GM21367 (cell line): ENCODE data around the gene CDH4.

Experiments used
- ATAC-seq: cut with Tn5 transposase; IDR thresholded peaks from one replicate; pipeline ENCODE4 v1.9.1; 2021; ENCODE audit not compliant: unreplicated experiment

CDH4 gene

GRCh38 chr20:61280217-61280980 lies 28.3 kb downstream of the CDH4 start:
- no peak for ATAC-seq

- no peak for ATAC-seq
These were observed 29.3 kb downstream of the CDH4 start for GRCh38 chr20:61281286-61281795.

- no peak for ATAC-seq
These were observed 32.7 kb downstream of the CDH4 start for GRCh38 chr20:61284752-61285151.

GRCh38 chr20:61285152-61285645 lies 33.1 kb downstream of the CDH4 start:
- ATAC-seq = no peak

- ATAC-seq = no peak
These were observed 33.6 kb downstream of the CDH4 start for GRCh38 chr20:61285691-61286090.

- ATAC-seq = no peak
These were observed 35.7 kb downstream of the CDH4 start for GRCh38 chr20:61287583-61288275.

GRCh38 chr20:61288331-61288784 lies 36.3 kb downstream of the CDH4 start:
- no peak for ATAC-seq

GRCh38 chr20:61289166-61289565 lies 37.1 kb downstream of the CDH4 start:
- no peak for ATAC-seq

- no peak for ATAC-seq
These were observed 38.7 kb downstream of the CDH4 start for GRCh38 chr20:61290721-61291120.

GRCh38 chr20:61291166-61291829 lies 39.2 kb downstream of the CDH4 start:
- ATAC-seq = no peak

GRCh38 chr20:61292391-61292790 lies 40.3 kb downstream of the CDH4 start:
- no peak for ATAC-seq

- no peak for ATAC-seq
These were observed 41.0 kb downstream of the CDH4 start for GRCh38 chr20:61292821-61293612.

GRCh38 chr20:61293951-61294350 lies 41.9 kb downstream of the CDH4 start:
- no peak for ATAC-seq

GRCh38 chr20:61295249-61295648 lies 43.2 kb downstream of the CDH4 start:
- no peak for ATAC-seq

GRCh38 chr20:61295682-61296628 lies 43.9 kb downstream of the CDH4 start:
- ATAC-seq = no peak

GRCh38 chr20:61296629-61297019 lies 44.6 kb downstream of the CDH4 start:
- ATAC-seq = no peak

GRCh38 chr20:61297491-61297890 lies 45.4 kb downstream of the CDH4 start:
- no peak for ATAC-seq

- ATAC-seq = no peak
These were observed 45.9 kb downstream of the CDH4 start for GRCh38 chr20:61297986-61298385.

- ATAC-seq = no peak
These were observed 46.6 kb downstream of the CDH4 start for GRCh38 chr20:61298661-61299060.

- no peak for ATAC-seq
These were observed 47.0 kb downstream of the CDH4 start for GRCh38 chr20:61299104-61299503.
